ENCODE results near the gene TMEM35B.

TMEM35B gene

GRCh38 chr1:34984435-34984792 is 733 bp downstream of the TMEM35B start:
- no peak for TF ChIP-seq CTCF (conservative IDR thresholded peaks at IDR 0.05; ENCODE audit: low read length)
- peak overlapping the region; percentile 80 for H3K4me3 ChIP-seq (ENCODE audit: low read length)
- peak; percentile 49 for DNase-seq (ENCODE audit: low read depth)

GRCh38 chr1:34983700-34984355 is 1.3 kb downstream of the TMEM35B start:
- peak; percentile 21 for DNase-seq (ENCODE audit: low read depth)
- H3K4me3 ChIP-seq (ENCODE audit: low read length) = peak overlapping the region; percentile 80
- TF ChIP-seq CTCF (conservative IDR thresholded peaks at IDR 0.05; ENCODE audit: low read length) = no peak

- TF ChIP-seq CTCF (conservative IDR thresholded peaks at IDR 0.05; ENCODE audit: low read length) = no peak
- DNase-seq (ENCODE audit: low read depth) = peak; percentile 25
- H3K4me3 ChIP-seq (ENCODE audit: low read length) = no peak overlapping the region
Measured at GRCh38 chr1:34982820-34983376, 2.2 kb downstream of the TMEM35B start.

GRCh38 chr1:34980715-34981114 is 4.4 kb downstream of the TMEM35B start:
- DNase-seq (ENCODE audit: low read depth) = no peak
- no peak overlapping the region for H3K4me3 ChIP-seq (ENCODE audit: low read length)
- TF ChIP-seq CTCF (conservative IDR thresholded peaks at IDR 0.05; ENCODE audit: low read length) = no peak

- no peak for TF ChIP-seq CTCF (conservative IDR thresholded peaks at IDR 0.05; ENCODE audit: low read length)
- H3K4me3 ChIP-seq (ENCODE audit: low read length) = no peak overlapping the region
- DNase-seq (ENCODE audit: low read depth) = no peak
Measured at GRCh38 chr1:34978921-34979320, 6.2 kb downstream of the TMEM35B start.

GRCh38 chr1:34977858-34978257 is 7.3 kb downstream of the TMEM35B start:
- no peak overlapping the region for H3K4me3 ChIP-seq (ENCODE audit: low read length)
- no peak for TF ChIP-seq CTCF (conservative IDR thresholded peaks at IDR 0.05; ENCODE audit: low read length)
- no peak for DNase-seq (ENCODE audit: low read depth)

GRCh38 chr1:34977210-34977471 is 8.0 kb downstream of the TMEM35B start:
- DNase-seq (ENCODE audit: low read depth) = no peak
- no peak overlapping the region for H3K4me3 ChIP-seq (ENCODE audit: low read length)
- no peak for TF ChIP-seq CTCF (conservative IDR thresholded peaks at IDR 0.05; ENCODE audit: low read length)

Data from AG10803 (cell line).